Measurements from ENCODE around the gene CA10.

- TF ChIP-seq REST (IDR thresholded peaks at IDR 0.05; ENCODE audit: insufficient read depth in 1 of 2, low read depth in 2 of 2, low read length in 2 of 2) (no peak), TAF1 (IDR thresholded peaks at IDR 0.05; ENCODE audit: borderline replicate concordance, insufficient read depth, low read length) (no peak)
These were observed 337.7 kb downstream of the CA10 start for GRCh38 chr17:51820766-51821165.

Measured in PFSK-1 (cell line).